AG09319 (cell line): ENCODE data around the gene UBN1.

Experiments
- DNase-seq: peaks from one replicate; pipeline ENCODE4 v3.0.0-alpha.2; 2010; ENCODE audit warnings: low read depth; ENCODE audit errors: extremely low read depth
- TF ChIP-seq, protein P1 (sequence below): IDR thresholded peaks from 2 replicates; pipeline ENCODE4 v1.5.1; 2011; ENCODE audit warnings: low read depth, mild to moderate bottlenecking, inconsistent platforms, low read length, moderate library complexity

The UBN1 gene

DNA sequence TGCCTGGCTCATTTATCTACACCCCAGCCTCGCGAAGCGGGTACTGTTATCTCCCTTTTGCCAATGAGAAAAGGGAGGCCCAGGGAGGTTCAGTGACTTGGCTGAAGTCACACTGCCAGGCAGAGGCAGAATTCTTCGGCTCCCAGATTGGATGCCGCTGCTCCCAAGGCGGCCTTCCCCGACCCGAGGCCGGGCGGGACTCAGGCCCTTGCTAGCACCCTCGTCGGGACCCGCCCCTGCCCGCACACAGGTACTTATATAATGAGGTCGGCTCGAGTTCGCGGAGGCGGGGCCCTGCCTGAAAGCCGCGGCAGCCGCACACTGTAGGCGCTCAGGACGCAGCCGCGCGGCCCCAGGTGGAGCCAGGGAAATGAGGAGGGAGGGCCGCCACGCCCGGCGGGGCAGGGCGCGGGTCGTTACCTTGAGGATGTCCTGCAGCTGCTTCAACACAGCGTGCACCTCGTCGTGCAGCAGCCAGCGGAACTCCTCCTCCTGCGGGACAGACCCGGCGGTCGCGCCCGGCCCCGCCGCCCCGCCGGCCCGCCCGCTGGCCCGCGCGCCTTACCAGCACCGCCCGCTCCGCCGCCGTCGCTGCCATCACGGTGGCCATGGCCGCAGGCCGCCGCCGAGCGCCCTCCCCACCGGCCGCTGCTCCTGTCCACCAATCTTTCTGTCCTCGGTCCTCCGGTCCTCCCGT lies 45.2 kb upstream of the UBN1 start, which contains the start of gene ROGDI:
Gene ROGDI (minus strand): TSS at position 672 of the 697 bp plus-strand sequence. CDS start 62 bp downstream, at position 610.
- TF ChIP-seq, protein P1, sequence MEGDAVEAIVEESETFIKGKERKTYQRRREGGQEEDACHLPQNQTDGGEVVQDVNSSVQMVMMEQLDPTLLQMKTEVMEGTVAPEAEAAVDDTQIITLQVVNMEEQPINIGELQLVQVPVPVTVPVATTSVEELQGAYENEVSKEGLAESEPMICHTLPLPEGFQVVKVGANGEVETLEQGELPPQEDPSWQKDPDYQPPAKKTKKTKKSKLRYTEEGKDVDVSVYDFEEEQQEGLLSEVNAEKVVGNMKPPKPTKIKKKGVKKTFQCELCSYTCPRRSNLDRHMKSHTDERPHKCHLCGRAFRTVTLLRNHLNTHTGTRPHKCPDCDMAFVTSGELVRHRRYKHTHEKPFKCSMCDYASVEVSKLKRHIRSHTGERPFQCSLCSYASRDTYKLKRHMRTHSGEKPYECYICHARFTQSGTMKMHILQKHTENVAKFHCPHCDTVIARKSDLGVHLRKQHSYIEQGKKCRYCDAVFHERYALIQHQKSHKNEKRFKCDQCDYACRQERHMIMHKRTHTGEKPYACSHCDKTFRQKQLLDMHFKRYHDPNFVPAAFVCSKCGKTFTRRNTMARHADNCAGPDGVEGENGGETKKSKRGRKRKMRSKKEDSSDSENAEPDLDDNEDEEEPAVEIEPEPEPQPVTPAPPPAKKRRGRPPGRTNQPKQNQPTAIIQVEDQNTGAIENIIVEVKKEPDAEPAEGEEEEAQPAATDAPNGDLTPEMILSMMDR: no peak
- no peak for DNase-seq

DNA sequence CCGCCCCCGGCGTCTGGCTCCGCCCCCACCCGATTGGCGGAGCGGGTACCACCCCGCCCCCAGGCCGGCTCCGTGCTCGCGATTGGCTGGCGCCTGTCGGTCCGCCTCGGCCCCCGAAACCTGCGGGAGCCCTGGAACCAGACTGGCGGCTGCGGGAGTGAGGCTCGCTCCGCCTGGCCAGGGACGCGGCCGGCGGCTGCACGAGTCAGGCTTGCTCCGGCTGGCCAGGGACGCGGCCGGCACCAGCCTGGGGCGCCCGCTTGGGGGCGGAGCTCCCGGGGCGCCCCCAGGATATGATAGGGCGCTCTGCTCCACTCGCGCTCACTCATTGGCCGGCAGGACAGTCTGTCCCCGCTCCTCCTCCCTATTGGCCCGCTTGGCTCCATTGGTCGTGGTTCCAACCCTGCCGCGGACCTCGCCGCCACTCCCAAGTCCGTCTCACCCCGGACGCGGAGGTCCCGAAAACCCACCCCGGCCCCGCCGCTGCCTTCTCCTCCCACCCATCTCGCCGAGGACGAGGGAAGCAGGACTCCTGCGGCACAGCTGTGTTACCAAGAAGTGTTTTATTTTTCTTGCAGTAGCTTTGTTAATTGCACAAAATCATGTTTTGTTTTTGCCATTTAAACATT lies 44.5 kb upstream of the UBN1 start:
- DNase-seq: peak; percentile 68
- TF ChIP-seq, protein P1: no peak

DNA sequence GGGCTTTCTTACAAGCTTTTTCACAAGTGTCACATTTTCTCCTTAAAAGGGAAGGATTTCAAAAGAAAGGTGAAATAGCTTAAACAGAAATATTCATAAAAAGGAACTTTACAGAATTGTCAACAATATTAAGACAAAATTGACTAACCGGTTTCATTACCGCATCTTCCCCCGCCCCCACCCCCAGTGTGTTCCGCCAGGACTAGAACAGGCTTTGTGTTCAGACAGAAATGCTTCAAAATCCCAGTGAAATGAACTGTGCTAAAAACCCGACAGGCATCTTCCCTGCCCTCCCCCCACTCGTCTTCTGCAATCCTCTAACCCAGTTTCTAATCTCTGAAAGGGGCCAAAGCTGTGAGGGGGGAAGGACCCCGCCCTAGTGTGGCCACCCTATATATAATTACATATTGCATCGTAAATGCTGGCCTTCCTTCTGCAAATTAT lies 43.9 kb upstream of the UBN1 start:
- TF ChIP-seq, protein P1: no peak
- no peak for DNase-seq

DNA sequence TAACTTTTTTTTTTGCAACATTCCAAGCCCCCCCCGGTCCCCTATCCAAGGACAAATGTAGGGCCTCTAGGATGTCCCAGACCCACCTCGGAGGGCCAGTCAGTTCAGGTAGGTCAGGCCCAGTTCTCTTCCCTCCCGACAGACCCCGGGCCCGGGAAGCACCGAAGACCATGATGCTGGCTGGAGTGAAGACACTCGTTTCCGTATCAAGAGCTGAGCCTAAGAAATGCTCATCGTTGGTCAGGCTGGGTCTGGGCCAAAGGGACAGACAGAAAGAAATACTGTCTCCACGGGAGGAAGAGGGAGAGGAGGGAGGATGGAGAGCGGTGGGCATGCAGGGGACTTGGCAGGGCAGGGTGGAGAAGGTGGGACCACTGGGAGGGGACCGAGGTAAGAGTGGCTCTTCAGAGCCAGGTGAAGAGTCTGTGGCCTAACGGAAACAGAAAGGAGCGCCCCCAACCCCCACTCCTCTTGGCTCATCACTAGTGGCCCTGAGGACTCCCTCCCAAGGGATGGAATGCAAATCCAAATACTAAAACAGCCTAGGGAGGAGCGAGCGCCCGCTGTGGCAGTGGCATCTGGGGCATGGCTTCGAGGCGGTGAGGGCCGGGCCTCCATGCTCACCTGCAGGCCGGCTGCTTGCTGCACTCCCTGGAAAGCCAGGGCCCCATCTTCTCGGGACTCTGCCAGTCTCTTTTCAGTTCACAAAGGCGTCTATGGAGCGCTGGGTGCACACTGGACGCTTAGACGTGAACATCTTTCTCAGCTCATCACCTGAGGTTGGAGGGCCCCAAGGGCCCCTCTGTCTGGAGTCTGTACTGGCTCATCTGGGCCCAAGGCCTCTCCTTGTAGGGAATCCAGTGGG lies 43.2 kb upstream of the UBN1 start:
- no peak for DNase-seq
- TF ChIP-seq, protein P1: no peak

DNA sequence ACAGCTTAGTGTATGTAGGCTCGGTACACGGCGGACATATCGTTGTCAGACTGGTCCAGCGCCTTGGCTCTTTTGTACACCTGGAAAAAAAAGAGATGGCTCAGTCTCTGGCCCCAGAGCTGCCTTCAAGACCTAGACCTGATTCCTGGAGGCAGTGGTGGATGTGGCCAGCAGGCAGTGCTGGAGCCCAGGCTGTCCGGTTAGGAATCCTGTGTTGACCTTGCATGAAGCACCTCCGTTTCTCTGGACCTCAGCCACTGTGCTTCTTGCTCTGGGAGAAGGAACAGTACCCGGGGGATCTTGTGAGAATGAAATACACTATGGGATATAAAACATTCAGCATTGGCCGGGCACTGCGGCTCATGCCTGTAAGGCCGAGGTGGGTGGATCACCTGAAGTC lies 42.0 kb upstream of the UBN1 start:
- TF ChIP-seq, protein P1: no peak
- DNase-seq: no peak

DNA sequence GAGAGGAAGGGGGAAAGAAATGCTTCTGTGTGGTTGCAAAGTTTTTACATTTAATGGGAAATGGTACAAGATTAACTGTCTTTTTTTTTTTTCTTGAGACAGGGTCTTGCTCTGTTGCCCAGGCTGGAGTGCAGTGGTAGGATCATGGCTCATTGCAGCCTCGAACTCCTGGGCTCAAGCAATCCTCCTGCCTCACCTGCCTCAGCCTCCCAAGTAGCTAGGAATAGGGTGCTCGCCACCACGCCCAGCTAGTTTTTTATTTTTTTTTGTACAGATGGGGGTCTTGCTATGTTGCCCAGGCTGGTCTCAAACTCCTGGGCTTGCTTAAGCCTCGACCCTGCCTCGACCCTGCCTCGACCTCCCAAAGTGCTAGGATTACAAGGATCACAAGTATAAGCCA lies 41.0 kb upstream of the UBN1 start:
- TF ChIP-seq, protein P1: no peak
- no peak for DNase-seq
